HepG2 (cell line): Measurements from ENCODE around the gene SYNGAP1. TPM values are rescaled to one million over a fixed set of nuclear protein-coding genes. Genes with fewer than 3 reads are reported as not detected.
A peak's percentile ranks its signal among the peaks of the same experiment; 100 is the strongest.

Experiments
- BHLHE40 ChIP-seq: IDR thresholded peaks from 2 replicates; pipeline ENCODE4 v1.6.1; 2011; ENCODE audit warnings: low read length, improper control_type of control experiment
- DBP ChIP-seq: sonication (generic); formaldehyde crosslinking; IDR thresholded peaks from 2 replicates; pipeline ENCODE4 v1.4.0; 2020; ENCODE audit warnings: missing genetic modification reagents; ENCODE audit errors: not compliant biosample characterization
- FOXA3 ChIP-seq: IDR thresholded peaks from 2 replicates; pipeline ENCODE4 v1.6.1; 2016; ENCODE audit warnings: missing genetic modification reagents, missing compliant biosample characterization
- FOXO4 ChIP-seq: sonication (generic); formaldehyde crosslinking; conservative IDR thresholded peaks from 2 replicates; pipeline ENCODE4 v1.8.1; 2023; ENCODE audit warnings: missing genetic modification reagents
- HNF4G ChIP-seq, 2 experiments: sonication (generic) in 1 of 2; formaldehyde crosslinking in 1 of 2; IDR thresholded peaks; 2 replicates each; pipeline versions ENCODE4 v1.4.0 to v1.6.1; 2011 to 2020; ENCODE audit warnings: borderline replicate concordance in 2 of 2, low read depth in 2 of 2, mild to moderate bottlenecking in 2 of 2, low read length in 1 of 2, missing genetic modification reagents in 1 of 2, moderate library complexity in 1 of 2
- KDM3A ChIP-seq: IDR thresholded peaks from 2 replicates; pipeline ENCODE4 v1.6.1; 2018; ENCODE audit warnings: low read depth, missing compliant biosample characterization
- RARG ChIP-seq: sonication (generic); formaldehyde crosslinking; IDR thresholded peaks from 2 replicates; pipeline ENCODE4 v1.4.0; 2020; ENCODE audit warnings: low read depth, mild to moderate bottlenecking, missing genetic modification reagents
- RXRB ChIP-seq: IDR thresholded peaks from 2 replicates; pipeline ENCODE4 v1.6.1; 2016; ENCODE audit warnings: borderline replicate concordance, missing genetic modification reagents, missing compliant biosample characterization
- SMARCE1 ChIP-seq: fragments of 450-650 bp; IDR thresholded peaks from 2 replicates; pipeline ENCODE4 v1.6.1; 2017; ENCODE audit warnings: borderline replicate concordance
- TBL1XR1 ChIP-seq: fragments of 150-350 bp; IDR thresholded peaks from 2 replicates; pipeline ENCODE4 v1.6.1; 2014; ENCODE audit warnings: borderline replicate concordance, low read length; ENCODE audit not compliant: partially characterized antibody
- TCF12 ChIP-seq, 2 experiments: fragments of 450-650 bp in 1 of 2; sonication (generic) in 1 of 2; formaldehyde crosslinking in 1 of 2; IDR thresholded peaks; 2 replicates each; pipeline versions ENCODE4 v1.6.1 to v1.8.0; 2017 to 2022; ENCODE audit warnings: antibody characterized with exemption in 1 of 2, mild to moderate bottlenecking in 1 of 2, missing genetic modification reagents in 1 of 2, moderate library complexity in 1 of 2
- ZBTB21 ChIP-seq: sonication (generic); formaldehyde crosslinking; IDR thresholded peaks from 2 replicates; pipeline ENCODE4 v1.4.0; 2020; ENCODE audit warnings: missing genetic modification reagents
- ZBTB3 ChIP-seq: sonication (generic); formaldehyde crosslinking; IDR thresholded peaks from 2 replicates; pipeline ENCODE4 v1.4.0; 2020; ENCODE audit warnings: low read depth, mild to moderate bottlenecking, moderate library complexity, missing genetic modification reagents, borderline replicate concordance
- ZBTB43 ChIP-seq: sonication (generic); formaldehyde crosslinking; conservative IDR thresholded peaks from 2 replicates; pipeline ENCODE4 v1.4.0; 2020; ENCODE audit warnings: missing genetic modification reagents
- ZBTB7B ChIP-seq: sonication (generic); formaldehyde crosslinking; IDR thresholded peaks from 2 replicates; pipeline ENCODE4 v1.4.0; 2020; ENCODE audit warnings: missing genetic modification reagents
- ZGPAT ChIP-seq: IDR thresholded peaks from 2 replicates; pipeline ENCODE4 v1.6.1; 2016; ENCODE audit warnings: mild to moderate bottlenecking
- ZNF251 ChIP-seq: sonication (generic); formaldehyde crosslinking; IDR thresholded peaks from 2 replicates; pipeline ENCODE4 v1.9.0; 2021; ENCODE audit warnings: mild to moderate bottlenecking, missing genetic modification reagents
- ZNF30 ChIP-seq: sonication (generic); formaldehyde crosslinking; IDR thresholded peaks from 2 replicates; pipeline ENCODE4 v1.5.0; 2020; ENCODE audit warnings: mild to moderate bottlenecking, missing genetic modification reagents
- ZNF367 ChIP-seq: sonication (generic); formaldehyde crosslinking; IDR thresholded peaks from 2 replicates; pipeline ENCODE4 v1.4.0; 2020; ENCODE audit warnings: missing genetic modification reagents, borderline replicate concordance
- ZNF552 ChIP-seq: sonication (generic); formaldehyde crosslinking; IDR thresholded peaks from 2 replicates; pipeline ENCODE4 v1.9.0; 2022; ENCODE audit warnings: missing genetic modification reagents, mild to moderate bottlenecking, borderline replicate concordance
- ZNF607 ChIP-seq: sonication (generic); formaldehyde crosslinking; IDR thresholded peaks from 2 replicates; pipeline ENCODE4 v1.5.1; 2020; ENCODE audit warnings: missing genetic modification reagents, mild to moderate bottlenecking, borderline replicate concordance
- ZNF75D ChIP-seq: sonication (generic); formaldehyde crosslinking; IDR thresholded peaks from 2 replicates; pipeline ENCODE4 v1.8.1; 2023; ENCODE audit warnings: missing genetic modification reagents, mild to moderate bottlenecking, borderline replicate concordance
- polyA plus RNA-seq, 8 experiments: library from polyadenylated mRNA; depleted of rRNA in 3 of 8; stranded (reverse) in 7 of 8; unstranded in 1 of 8; fragments of >200 nt; fragmentation: Illumina TruSeq in 4 of 8; extraction: Trizol in 4 of 8; gene quantifications; 2 replicates each; pipeline versions ENCODE4 v1.2.1 to v1.2.3, GENCODE V29; 2011 to 2016; ENCODE audit warnings: low read depth in 4 of 8, missing spikeins in 1 of 8, mixed read lengths in 1 of 8; ENCODE audit not compliant: insufficient read depth in 1 of 8
- total RNA-seq, 5 experiments: library from RNA; depleted of rRNA; stranded (reverse); fragments of >200 nt; fragmentation: Illumina TruSeq; extraction: Trizol; gene quantifications; 2 replicates each; pipeline ENCODE4 v1.2.3, GENCODE V29; 2016; ENCODE audit warnings: low read depth in 1 of 5

SYNGAP1 gene
- total and polyA plus RNA-seq, 2 of the 13 experiments (the other 11 are each of a cell fraction or from before 2014, with no cell fraction given): 0.75 to 1.1 TPM

- TF ChIP-seq ZGPAT (no peak), TCF12 (IDR thresholded peaks at IDR 0.05) (no peak), TCF12 (CRISPR knock-in tag; IDR thresholded peaks at IDR 0.05) (0 out of 2 replicates have a peak, but pooled peaks have one; percentile 49), ZNF367 (CRISPR knock-in tag) (no peak), RARG (CRISPR knock-in tag) (0 out of 2 replicates have a peak, but pooled peaks have one; percentile 53), SMARCE1 (no peak), HNF4G (IDR thresholded peaks at IDR 0.05; ENCODE audit: borderline replicate concordance, low read depth, low read length) (no peak), HNF4G (CRISPR knock-in tag; IDR thresholded peaks at IDR 0.05; ENCODE audit: borderline replicate concordance, low read depth) (no peak), ZNF75D (CRISPR knock-in tag) (peak; percentile 66; the same call in 1 of the 2 replicates), ZNF552 (CRISPR knock-in tag) (no peak), ZBTB43 (CRISPR knock-in tag) (no peak), KDM3A (no peak), ZNF251 (CRISPR knock-in tag) (no peak), TBL1XR1 (no peak), ZBTB3 (CRISPR knock-in tag) (no peak), DBP (CRISPR knock-in tag) (no peak), BHLHE40 (no peak), RXRB (no peak), ZBTB7B (no peak), FOXO4 (CRISPR knock-in tag) (0 out of 2 replicates have a peak, but pooled peaks have one; percentile 63), FOXA3 (CRISPR knock-in tag) (no peak), ZNF607 (CRISPR knock-in tag) (0 out of 2 replicates have a peak, but pooled peaks have one; percentile 93), ZBTB21 (no peak), ZNF30 (no peak)
Measured at GRCh38 chr6:33390767-33391277, 29.0 kb upstream of the SYNGAP1 start (continued).
